DMS153 (cell line): Measurements from ENCODE around the gene SH3D19.

ENCODE experiments used
- DNase-seq: peaks from one replicate; lab custom pipeline; 2025; lab: John Stamatoyannopoulos, UW

SH3D19 gene

GRCh38 chr4:151228189-151229119 is 97.0 kb downstream of the SH3D19 start:
- no peak for DNase-seq

- no peak for DNase-seq
Observed at GRCh38 chr4:151227731-151228130, 97.7 kb downstream of the SH3D19 start.

- DNase-seq, result no peak
Observed at GRCh38 chr4:151227172-151227571, 98.2 kb downstream of the SH3D19 start.

GRCh38 chr4:151226004-151226932 is 99.1 kb downstream of the SH3D19 start:
- DNase-seq, result no peak

- no peak for DNase-seq
Observed at GRCh38 chr4:151223465-151223864, 101.9 kb downstream of the SH3D19 start.

GRCh38 chr4:151219948-151220347 is 105.5 kb downstream of the SH3D19 start:
- no peak for DNase-seq

- DNase-seq, result no peak
Observed at GRCh38 chr4:151219091-151219490, 106.3 kb downstream of the SH3D19 start.

- DNase-seq, result no peak
Observed at GRCh38 chr4:151218343-151218742, 107.1 kb downstream of the SH3D19 start.

- no peak for DNase-seq
Observed at GRCh38 chr4:151217326-151217725, 108.1 kb downstream of the SH3D19 start.

- no peak for DNase-seq
Observed at GRCh38 chr4:151215295-151215694, 110.1 kb downstream of the SH3D19 start.

GRCh38 chr4:151207868-151208267 is 117.5 kb downstream of the SH3D19 start:
- no peak for DNase-seq

GRCh38 chr4:151207186-151207585 is 118.2 kb downstream of the SH3D19 start:
- no peak for DNase-seq

- DNase-seq, result no peak
Observed at GRCh38 chr4:151206241-151207005, 119.0 kb downstream of the SH3D19 start.

- DNase-seq, result no peak
Observed at GRCh38 chr4:151205722-151206121, 119.7 kb downstream of the SH3D19 start.

GRCh38 chr4:151204925-151205524 is 120.4 kb downstream of the SH3D19 start:
- DNase-seq, result no peak

GRCh38 chr4:151202851-151203455 is 122.5 kb downstream of the SH3D19 start:
- no peak for DNase-seq

- DNase-seq, result no peak
Observed at GRCh38 chr4:151202381-151202780, 123.0 kb downstream of the SH3D19 start.

- DNase-seq, result no peak
Observed at GRCh38 chr4:151199319-151200190, 125.8 kb downstream of the SH3D19 start.

- no peak for DNase-seq
Observed at GRCh38 chr4:151198748-151199147, 126.7 kb downstream of the SH3D19 start.

- DNase-seq, result no peak
Observed at GRCh38 chr4:151197247-151197646, 128.2 kb downstream of the SH3D19 start.
